BJ (cell line): ENCODE measurements around the gene CEP95. TPM values are rescaled to one million over a fixed set of nuclear protein-coding genes. Genes with fewer than 3 reads are reported as not detected.

Experiments used
- CTCF ChIA-PET: fragments of 350-600 bp; formaldehyde crosslinking; extraction: SDS; loops from one replicate; lab custom pipeline; 2021; ENCODE audit warnings: antibody characterized with exemption, inconsistent platforms; lab: Yijun Ruan, JAX
- POLR2A ChIA-PET: fragments of 300-600 bp; sonication (Branson Sonifier 250); formaldehyde crosslinking; extraction: SDS; loops from one replicate; lab custom pipeline; 2021; ENCODE audit warnings: antibody characterized with exemption; lab: Charles Lee
- DNase-seq: peaks from one replicate; pipeline ENCODE4 v3.0.0-alpha.2; 2011; ENCODE audit warnings: low read depth
- H3K27me3 ChIP-seq: 2 replicates; pipeline ENCODE4 v1.6.0; 2011; ENCODE audit warnings: low read length; ENCODE audit not compliant: control insufficient read depth, insufficient read depth
- H3K36me3 ChIP-seq: 2 replicates; pipeline ENCODE4 v1.5.1; 2011; ENCODE audit warnings: low read length; ENCODE audit not compliant: control insufficient read depth, insufficient read depth
- H3K4me3 ChIP-seq: 2 replicates; pipeline ENCODE4 v1.5.1; 2011; ENCODE audit warnings: low read depth, mild to moderate bottlenecking, control low read depth, low read length
- CTCF ChIP-seq: IDR thresholded peaks from 2 replicates; pipeline ENCODE4 v1.5.1; 2011; ENCODE audit warnings: low read depth, mild to moderate bottlenecking, control low read depth, inconsistent platforms, low read length, moderate library complexity; ENCODE audit not compliant: insufficient read depth
- polyA plus RNA-seq: library from polyadenylated mRNA; depleted of rRNA; stranded (reverse); fragments of >200 nt; gene quantifications from 2 replicates; pipeline ENCODE4 v1.2.3, GENCODE V29; 2011

Gene CEP95
- polyA plus RNA-seq, 1 experiment: 17.6 TPM

- no peak overlapping the region for H3K4me3 ChIP-seq
- peaks cover 17% of the 10 kb centered on the region for H3K36me3 ChIP-seq
- ChIA-PET CTCF (interaction anchor here (0.5 to 1.3 kb wide), 2 partner anchors 15 to 128 kb away, joined by 3 read pairs; no protein-coding TSS in a partner anchor), POLR2A (no interaction called here)
- no peak for TF ChIP-seq CTCF
- no peak for DNase-seq
- H3K27me3 ChIP-seq: no peaks in the 10 kb centered on the region
Measured at GRCh38 chr17:64546716-64547115, 39.9 kb downstream of the CEP95 start.

- no peak overlapping the region for H3K4me3 ChIP-seq
- peaks cover 15% of the 10 kb centered on the region for H3K36me3 ChIP-seq
- H3K27me3 ChIP-seq: no peaks in the 10 kb centered on the region
- ChIA-PET CTCF (interaction anchor here (0.5 kb wide), 1 partner anchor 29 kb away, joined by 3 read pairs; no protein-coding TSS in a partner anchor), POLR2A (no interaction called here)
- no peak for TF ChIP-seq CTCF
- DNase-seq: no peak
Measured at GRCh38 chr17:64547319-64547718, 40.5 kb downstream of the CEP95 start.

- POLR2A ChIA-PET: no interaction called here
- Histone ChIP-seq H3K4me3 (no peak overlapping the region), H3K27me3 (no peaks in the 10 kb centered on the region), H3K36me3 (peaks cover 19% of the 10 kb centered on the region)
- DNase-seq: peak; percentile 23
- TF ChIP-seq CTCF: no peak
- CTCF ChIA-PET: interaction anchor here (0.8 kb wide), 1 partner anchor 231 kb away, joined by 3 read pairs; no protein-coding TSS in a partner anchor
Measured at GRCh38 chr17:64551461-64551860, 44.7 kb downstream of the CEP95 start.

- CTCF ChIA-PET: interaction anchor here (0.6 to 1.9 kb wide), 4 partner anchors 8 to 95 kb away, joined by 3 to 5 read pairs (median 4); partner anchors contain the start of gene POLG2
- POLR2A ChIA-PET: no interaction called here
- Histone ChIP-seq H3K4me3 (no peak overlapping the region), H3K36me3 (peaks cover 12% of the 10 kb centered on the region), H3K27me3 (no peaks in the 10 kb centered on the region)
- TF ChIP-seq CTCF: no peak
- DNase-seq: no peak
Measured at GRCh38 chr17:64554028-64554637, 47.4 kb downstream of the CEP95 start.

- TF ChIP-seq CTCF: no peak
- Histone ChIP-seq H3K4me3 (no peak overlapping the region), H3K27me3 (no peaks in the 10 kb centered on the region), H3K36me3 (peaks cover 8% of the 10 kb centered on the region)
- CTCF ChIA-PET: interaction anchor here (1.4 to 1.9 kb wide), 2 partner anchors 11 to 94 kb away, joined by 4 to 5 read pairs; no protein-coding TSS in a partner anchor
- DNase-seq: no peak
- POLR2A ChIA-PET: no interaction called here
Measured at GRCh38 chr17:64555281-64555680, 48.5 kb downstream of the CEP95 start.
